OCI-LY1 (cell line): ENCODE data around the gene RTKN2.

Source experiments
- H2AFZ ChIP-seq: fragments of 200-600 bp; sonication (generic), shearing (Covaris generic); 2 replicates; pipeline ENCODE4 v1.6.0; 2014; ENCODE audit warnings: antibody characterized with exemption, mild to moderate bottlenecking, low read length
- H3F3A ChIP-seq: fragments of 200-600 bp; sonication (generic), shearing (Covaris generic); 2 replicates; pipeline ENCODE4 v1.6.0; 2014; ENCODE audit warnings: mild to moderate bottlenecking, antibody characterized with exemption, low read length, moderate library complexity; ENCODE audit not compliant: insufficient read depth
- H3K27ac ChIP-seq: fragments of 200-600 bp; sonication (generic); 2 replicates; pipeline ENCODE4 v1.5.1; 2014; ENCODE audit warnings: low read length, mixed run types, mild to moderate bottlenecking, low read depth; ENCODE audit not compliant: poor library complexity, severe bottlenecking
- H3K27me3 ChIP-seq: fragments of 200-600 bp; sonication (generic); 2 replicates; pipeline ENCODE4 v1.6.0; 2014; ENCODE audit warnings: antibody characterized with exemption, mild to moderate bottlenecking, low read length, moderate library complexity; ENCODE audit not compliant: insufficient read depth
- H3K36me3 ChIP-seq: fragments of 200-600 bp; sonication (generic); 2 replicates; pipeline ENCODE4 v1.6.1; 2014; ENCODE audit warnings: mild to moderate bottlenecking, antibody characterized with exemption, low read length, moderate library complexity, mixed read lengths; ENCODE audit not compliant: insufficient read depth
- H3K4me1 ChIP-seq: fragments of 200-600 bp; sonication (generic); 2 replicates; pipeline ENCODE4 v1.5.1; 2014; ENCODE audit warnings: mild to moderate bottlenecking, low read length, moderate library complexity; ENCODE audit not compliant: insufficient read depth, severe bottlenecking
- H3K4me2 ChIP-seq: fragments of 200-600 bp; sonication (generic), shearing (Covaris generic); 2 replicates; pipeline ENCODE4 v1.6.1; 2014; ENCODE audit warnings: low read length
- H3K4me3 ChIP-seq: fragments of 200-600 bp; sonication (generic); 2 replicates; pipeline ENCODE4 v1.5.1; 2014; ENCODE audit warnings: low read length, low read depth, mild to moderate bottlenecking, mixed read lengths; ENCODE audit not compliant: poor library complexity, severe bottlenecking
- H3K79me2 ChIP-seq: fragments of 200-600 bp; shearing (Covaris generic); 2 replicates; pipeline ENCODE4 v1.6.1; 2016; ENCODE audit warnings: mixed run types, low read length, mixed read lengths; ENCODE audit not compliant: insufficient read depth
- H3K9ac ChIP-seq: fragments of 200-600 bp; sonication (generic), shearing (Covaris generic); 2 replicates; pipeline ENCODE4 v1.6.1; 2014; ENCODE audit warnings: mild to moderate bottlenecking, low read length, mixed read lengths
- H3K9me2 ChIP-seq: fragments of 200-600 bp; sonication (generic), shearing (Covaris generic); 2 replicates; pipeline ENCODE4 v1.6.1; 2014; ENCODE audit warnings: low read depth, mild to moderate bottlenecking, low read length, mixed read lengths
- H3K9me3 ChIP-seq: fragments of 200-600 bp; shearing (Covaris generic); 2 replicates; pipeline ENCODE4 v1.6.1; 2014; ENCODE audit warnings: low read length, mixed read lengths
- H4K20me1 ChIP-seq: fragments of 200-600 bp; sonication (generic), shearing (Covaris generic); 2 replicates; pipeline ENCODE4 v1.6.0; 2016; ENCODE audit warnings: mild to moderate bottlenecking, low read length; ENCODE audit not compliant: insufficient read depth
- EZH2 ChIP-seq: fragments of 200-600 bp; sonication (generic), shearing (Covaris generic); IDR thresholded peaks from 2 replicates; pipeline ENCODE4 v1.8.0; 2017; ENCODE audit warnings: borderline replicate concordance, mixed run types, mild to moderate bottlenecking, antibody characterized with exemption, low read length, moderate library complexity, mixed read lengths
- TF ChIP-seq, protein P1 (sequence below): fragments of 200-600 bp; sonication (generic), shearing (Covaris generic); IDR thresholded peaks from 2 replicates; pipeline ENCODE4 v1.5.1; 2017; ENCODE audit warnings: mild to moderate bottlenecking, antibody characterized with exemption, low read length, moderate library complexity, mixed read lengths

The RTKN2 gene

DNA sequence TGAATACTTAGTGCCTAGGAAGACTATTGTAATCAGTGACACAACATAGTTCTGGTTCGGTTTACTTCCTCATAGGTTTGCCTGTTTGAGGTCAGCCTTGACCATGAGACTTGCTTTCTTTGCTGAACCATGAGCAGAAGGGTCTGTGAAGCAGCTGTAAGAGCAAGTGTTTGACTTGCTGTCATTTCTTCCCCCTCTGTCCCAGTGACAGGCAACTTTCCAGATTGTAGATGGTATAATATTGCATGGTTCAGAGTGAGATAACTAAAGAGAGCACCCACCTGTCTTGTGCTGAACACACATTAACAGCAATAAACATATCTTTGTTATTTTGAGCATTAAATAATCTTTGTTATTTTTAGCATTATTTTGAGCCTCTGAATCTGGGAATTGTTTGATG lies 9.3 kb upstream of the RTKN2 start:
- no peaks in the 10 kb centered on the region for H3K27me3 ChIP-seq
- no peaks in the 10 kb centered on the region for H3K9me3 ChIP-seq
- H3K27ac ChIP-seq: no peak overlapping the region
- H3K4me2 ChIP-seq: no peak overlapping the region
- H3K9me2 ChIP-seq: no peaks in the 10 kb centered on the region; the same call in 1 of the 2 replicates
- H4K20me1 ChIP-seq: no peaks in the 10 kb centered on the region
- no peaks in the 10 kb centered on the region for H3K79me2 ChIP-seq
- no peak for TF ChIP-seq EZH2
- TF ChIP-seq, protein P1, sequence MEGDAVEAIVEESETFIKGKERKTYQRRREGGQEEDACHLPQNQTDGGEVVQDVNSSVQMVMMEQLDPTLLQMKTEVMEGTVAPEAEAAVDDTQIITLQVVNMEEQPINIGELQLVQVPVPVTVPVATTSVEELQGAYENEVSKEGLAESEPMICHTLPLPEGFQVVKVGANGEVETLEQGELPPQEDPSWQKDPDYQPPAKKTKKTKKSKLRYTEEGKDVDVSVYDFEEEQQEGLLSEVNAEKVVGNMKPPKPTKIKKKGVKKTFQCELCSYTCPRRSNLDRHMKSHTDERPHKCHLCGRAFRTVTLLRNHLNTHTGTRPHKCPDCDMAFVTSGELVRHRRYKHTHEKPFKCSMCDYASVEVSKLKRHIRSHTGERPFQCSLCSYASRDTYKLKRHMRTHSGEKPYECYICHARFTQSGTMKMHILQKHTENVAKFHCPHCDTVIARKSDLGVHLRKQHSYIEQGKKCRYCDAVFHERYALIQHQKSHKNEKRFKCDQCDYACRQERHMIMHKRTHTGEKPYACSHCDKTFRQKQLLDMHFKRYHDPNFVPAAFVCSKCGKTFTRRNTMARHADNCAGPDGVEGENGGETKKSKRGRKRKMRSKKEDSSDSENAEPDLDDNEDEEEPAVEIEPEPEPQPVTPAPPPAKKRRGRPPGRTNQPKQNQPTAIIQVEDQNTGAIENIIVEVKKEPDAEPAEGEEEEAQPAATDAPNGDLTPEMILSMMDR: no peak
- H3K4me1 ChIP-seq: no peaks in the 10 kb centered on the region
- H3K4me3 ChIP-seq: no peak overlapping the region
- no peak overlapping the region for H2AFZ ChIP-seq
- no peaks in the 10 kb centered on the region for H3K36me3 ChIP-seq
- no peaks in the 10 kb centered on the region for H3F3A ChIP-seq
- no peak overlapping the region for H3K9ac ChIP-seq

DNA sequence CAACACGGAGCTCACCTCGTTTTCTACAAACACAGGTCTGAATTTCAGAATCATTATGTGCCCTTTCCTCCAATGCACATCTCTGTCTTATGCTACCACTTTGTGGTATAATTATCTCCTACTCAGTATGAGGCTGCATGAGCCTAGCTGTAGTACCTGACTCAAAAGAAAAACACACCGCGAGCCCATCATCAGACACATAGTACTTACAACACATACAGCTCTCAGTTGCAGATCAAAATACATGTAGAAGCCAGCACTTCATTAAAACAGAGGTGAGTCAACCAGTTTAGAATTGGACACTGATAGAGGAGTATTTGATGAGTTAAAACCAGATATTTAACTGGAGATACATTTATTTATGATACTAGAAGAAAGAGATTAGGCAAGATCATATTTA lies 1.4 kb upstream of the RTKN2 start:
- Histone ChIP-seq H3K9me2 (no peaks in the 10 kb centered on the region), H4K20me1 (no peaks in the 10 kb centered on the region), H2AFZ (no peak overlapping the region), H3K4me1 (peaks cover 38% of the 10 kb centered on the region), H3K4me2 (no peak overlapping the region), H3K27ac (no peak overlapping the region), H3K36me3 (peaks cover 5% of the 10 kb centered on the region; the same call in 1 of the 2 replicates), H3K79me2 (peaks cover 14% of the 10 kb centered on the region), H3F3A (peaks cover 5% of the 10 kb centered on the region; the same call in 1 of the 2 replicates), H3K9me3 (no peaks in the 10 kb centered on the region), H3K9ac (no peak overlapping the region), H3K27me3 (no peaks in the 10 kb centered on the region), H3K4me3 (no peak overlapping the region)
- TF ChIP-seq EZH2: no peak
- TF ChIP-seq, protein P1: no peak

DNA sequence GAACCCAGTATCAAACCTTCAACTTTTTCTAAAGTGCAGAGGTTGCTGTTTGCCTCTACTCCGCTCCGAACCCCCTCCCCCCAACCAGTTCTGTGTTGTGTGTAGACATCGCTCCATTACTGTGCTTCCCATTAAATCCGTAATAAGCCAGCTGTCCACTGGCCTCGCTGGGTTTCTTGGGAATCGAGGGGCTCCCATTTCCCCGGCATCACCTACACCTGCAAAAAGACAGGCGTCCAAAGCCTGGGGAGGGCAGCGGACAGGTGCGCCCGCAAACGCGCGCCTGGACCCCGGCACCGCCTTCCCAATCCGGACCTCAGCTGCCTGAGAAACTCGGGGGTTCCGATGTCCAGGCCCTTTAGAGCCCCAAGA lies 631 bp downstream of the RTKN2 start:
- H3K9ac ChIP-seq: peak overlapping the region; percentile 98
- H3K4me3 ChIP-seq: peak overlapping the region; percentile 99
- H3K79me2 ChIP-seq: peaks cover 29% of the 10 kb centered on the region
- H3K4me1 ChIP-seq: peaks cover 55% of the 10 kb centered on the region
- peak overlapping the region; percentile 78; the same call in 1 of the 2 replicates for H2AFZ ChIP-seq
- peaks cover 5% of the 10 kb centered on the region; the same call in 1 of the 2 replicates for H3F3A ChIP-seq
- peaks cover 8% of the 10 kb centered on the region for H3K36me3 ChIP-seq
- H3K27ac ChIP-seq: peak overlapping the region; percentile 26
- H3K9me2 ChIP-seq: no peaks in the 10 kb centered on the region
- H4K20me1 ChIP-seq: no peaks in the 10 kb centered on the region
- H3K27me3 ChIP-seq: no peaks in the 10 kb centered on the region
- no peaks in the 10 kb centered on the region for H3K9me3 ChIP-seq
- no peak for TF ChIP-seq EZH2
- TF ChIP-seq, protein P1: no peak
- H3K4me2 ChIP-seq: peak overlapping the region; percentile 90
